SK-N-SH (cell line): ENCODE results near the gene CDH4.

Source experiments
- CTCF ChIP-seq: fragments of 200-600 bp; sonication (generic); IDR thresholded peaks from 2 replicates; pipeline ENCODE4 v1.6.1; 2017; ENCODE audit warnings: antibody characterized with exemption, mild to moderate bottlenecking, moderate library complexity
- GATA2 ChIP-seq: sonication (generic); formaldehyde crosslinking; IDR thresholded peaks from 2 replicates; pipeline ENCODE4 v1.5.0; 2020; ENCODE audit warnings: mild to moderate bottlenecking, missing genetic modification reagents
- MAX ChIP-seq: IDR thresholded peaks from 2 replicates; pipeline ENCODE4 v1.4.0; 2012; ENCODE audit warnings: low read depth
- RCOR1 ChIP-seq: fragments of 150-350 bp; IDR thresholded peaks from 2 replicates; pipeline ENCODE4 v1.6.1; 2017; ENCODE audit warnings: antibody characterized with exemption, low read length

- TF ChIP-seq GATA2 (CRISPR knock-in tag) (no peak), CTCF (no peak), MAX (no peak), RCOR1 (no peak)
Observed at GRCh38 chr20:61691978-61692377, 439.9 kb downstream of the CDH4 start.
